ENCODE data around the gene ITPRIP. TPM values are rescaled to one million over a fixed set of nuclear protein-coding genes. Genes with fewer than 3 reads are reported as not detected.
A peak's percentile ranks its signal among the peaks of the same experiment; 100 is the strongest.

The ITPRIP gene
- total RNA-seq, 1 donor from 2014 or later, result 27.6 TPM

GRCh38 chr10:104316321-104317099 lies 21.8 kb downstream of the ITPRIP start:
- DNase-seq (no peak), ATAC-seq (no peak)
- intact Hi-C loops (cut with micrococcal nuclease), result no loop called here

- intact Hi-C loops (cut with micrococcal nuclease), result no loop called here
Measured at GRCh38 chr10:104315486-104315921, 22.8 kb downstream of the ITPRIP start.

GRCh38 chr10:104314591-104315485 lies 23.4 kb downstream of the ITPRIP start:
- no peak for ATAC-seq
- DNase-seq, result no peak
- intact Hi-C loops (cut with micrococcal nuclease), result no loop called here

More at GRCh38 chr10:104315486-104315921, 22.8 kb downstream of the ITPRIP start:
- DNase-seq, result no peak
- no peak for ATAC-seq

GRCh38 chr10:104311184-104311720 lies 27.0 kb downstream of the ITPRIP start:
- no peak for ATAC-seq
- intact Hi-C loops (cut with micrococcal nuclease), result no loop called here

GRCh38 chr10:104309980-104310978 lies 28.0 kb downstream of the ITPRIP start:
- DNase-seq, result peak; percentile 81
- intact Hi-C loops (cut with micrococcal nuclease), result loop anchor here (5.0 kb wide), 1 partner anchor 32 kb away; no protein-coding TSS in a partner anchor
- ATAC-seq, result peak; percentile 87

More at GRCh38 chr10:104311184-104311720, 27.0 kb downstream of the ITPRIP start:
- no peak for DNase-seq

GRCh38 chr10:104308439-104308903 lies 29.8 kb downstream of the ITPRIP start:
- DNase-seq (no peak), ATAC-seq (no peak)
- intact Hi-C loops (cut with micrococcal nuclease), result loop anchor here (5.0 kb wide), 1 partner anchor 34 kb away; no protein-coding TSS in a partner anchor

GRCh38 chr10:104307576-104308438 lies 30.5 kb downstream of the ITPRIP start:
- intact Hi-C loops (cut with micrococcal nuclease), result loop anchor here (5.0 kb wide), 1 partner anchor 34 kb away; no protein-coding TSS in a partner anchor
- no peak for ATAC-seq
- DNase-seq, result no peak

- intact Hi-C loops (cut with micrococcal nuclease), result loop anchor here (5.0 kb wide), 1 partner anchor 35 kb away; no protein-coding TSS in a partner anchor
- DNase-seq (no peak), ATAC-seq (no peak)
Measured at GRCh38 chr10:104306897-104307296, 31.4 kb downstream of the ITPRIP start.

GRCh38 chr10:104304927-104305326 lies 33.3 kb downstream of the ITPRIP start:
- DNase-seq (no peak), ATAC-seq (peak; percentile 55)
- intact Hi-C loops (cut with micrococcal nuclease), result loop anchor here (5.0 kb wide), 1 partner anchor 37 kb away; no protein-coding TSS in a partner anchor

GRCh38 chr10:104304356-104304745 lies 33.9 kb downstream of the ITPRIP start:
- intact Hi-C loops (cut with micrococcal nuclease), result no loop called here
- no peak for ATAC-seq

GRCh38 chr10:104303594-104304355 lies 34.5 kb downstream of the ITPRIP start:
- no peak for ATAC-seq
- no peak for DNase-seq
- intact Hi-C loops (cut with micrococcal nuclease), result no loop called here

More at GRCh38 chr10:104304356-104304745, 33.9 kb downstream of the ITPRIP start:
- no peak for DNase-seq

GRCh38 chr10:104301907-104302690 lies 36.2 kb downstream of the ITPRIP start:
- no peak for ATAC-seq
- no peak for DNase-seq
- intact Hi-C loops (cut with micrococcal nuclease), result no loop called here

GRCh38 chr10:104300736-104301292 lies 37.5 kb downstream of the ITPRIP start:
- intact Hi-C loops (cut with micrococcal nuclease), result no loop called here
- peak; percentile 81 for ATAC-seq
- peak; percentile 83 for DNase-seq

GRCh38 chr10:104300002-104300735 lies 38.1 kb downstream of the ITPRIP start:
- ATAC-seq (peak; percentile 55), DNase-seq (peak; percentile 50)
- intact Hi-C loops (cut with micrococcal nuclease), result no loop called here

Measured in left ventricle myocardium superior (tissue), 1 donor.